ENCODE results near the gene KCNC1. TPM values are rescaled to one million over a fixed set of nuclear protein-coding genes. Genes with fewer than 3 reads are reported as not detected.

Gene KCNC1
- total and polyA plus RNA-seq, 2 of the 4 experiments (the other 2 are of a cell fraction) = 0.03 TPM; not detected in 1

- no peaks in the 10 kb centered on the region; the same call in 1 of the 2 replicates for H3K27me3 ChIP-seq (ENCODE audit: control insufficient read depth, insufficient read depth, low read length)
- in situ Hi-C loops (cut with MboI; ENCODE audit: low sequenced_read_pairs) (no loop called here), intact Hi-C loops (cut with micrococcal nuclease) (no loop called here), dilution Hi-C loops (cut with HindIII; ENCODE audit: low sequenced_read_pairs, unreplicated experiment) (no loop called here)
- no peaks in the 10 kb centered on the region for H3K79me1 ChIP-seq (ENCODE audit: low read depth in 1 of 2, low read length in 2 of 2)
- no peak overlapping the region for H3K9ac ChIP-seq (ENCODE audit: low read depth, low read length)
- H2AK9ac ChIP-seq (replicated peaks; ENCODE audit: low read depth, low read length, poor library complexity) = no peak overlapping the region
- no peak overlapping the region for H3K27ac ChIP-seq (ENCODE audit: insufficient read depth, low read length)
- 80% methylated on average over 8 of the region's 14 CpGs; no CpG with 5 or more reads in 1 of the 2 experiments for WGBS, 2 experiments (ENCODE audit: extremely low coverage in 2 of 2, insufficient read length in 1 of 2)
- H4K91ac ChIP-seq (ENCODE audit: insufficient read depth, low read depth, low read length) = no peak overlapping the region
- POLR2A ChIA-PET (ENCODE audit: unreplicated experiment) = no interaction called here
- no peak overlapping the region for H3K4me3 ChIP-seq (ENCODE audit: insufficient read depth, low read depth, low read length)
- DNase-seq (no peak), ATAC-seq (ENCODE audit: low read depth) (no peak)
- H3K9me1 ChIP-seq (ENCODE audit: insufficient read depth, low read length) = no peaks in the 10 kb centered on the region
- H3K23ac ChIP-seq (ENCODE audit: low read depth, low read length) = no peak overlapping the region
- no peak overlapping the region for H2AFZ ChIP-seq (replicated peaks; ENCODE audit: low read length, poor library complexity)
- H4K20me1 ChIP-seq (ENCODE audit: insufficient read depth, low read length) = no peaks in the 10 kb centered on the region
- no peaks in the 10 kb centered on the region for H3K4me1 ChIP-seq (ENCODE audit: control insufficient read depth, insufficient read depth, low read length)
- no peak overlapping the region for H4K5ac ChIP-seq (ENCODE audit: low read depth, low read length)
- no peak overlapping the region for H2BK5ac ChIP-seq (ENCODE audit: low read depth, low read length, poor library complexity, severe bottlenecking)
- no peaks in the 10 kb centered on the region for H3K36me3 ChIP-seq (ENCODE audit: control insufficient read depth, insufficient read depth, low read length)
- H2BK120ac ChIP-seq (ENCODE audit: low read depth, low read length) = no peak overlapping the region
- H2BK15ac ChIP-seq (ENCODE audit: low read depth, low read length) = no peak overlapping the region
- TF ChIP-seq RFX5 (IDR thresholded peaks at IDR 0.05; ENCODE audit: low read depth, low read length) (no peak), CTCF (conservative IDR thresholded peaks at IDR 0.05; ENCODE audit: low read depth, low read length) (no peak), USF2 (IDR thresholded peaks at IDR 0.05; ENCODE audit: low read depth, low read length) (no peak), FOS (IDR thresholded peaks at IDR 0.05; ENCODE audit: low read depth, low read length) (no peak), CHD1 (IDR thresholded peaks at IDR 0.05; ENCODE audit: low read depth, low read length) (no peak), SMC3 (IDR thresholded peaks at IDR 0.05; ENCODE audit: low read depth, low read length) (no peak), MAZ (IDR thresholded peaks at IDR 0.05; ENCODE audit: borderline replicate concordance, low read depth, low read length) (no peak), BHLHE40 (IDR thresholded peaks at IDR 0.05; ENCODE audit: low read depth, low read length) (no peak), MAFK (IDR thresholded peaks at IDR 0.05; ENCODE audit: low read depth, low read length) (no peak), NFE2L2 (IDR thresholded peaks at IDR 0.05; ENCODE audit: low read depth, low read length) (no peak), MXI1 (IDR thresholded peaks at IDR 0.05; ENCODE audit: borderline replicate concordance, low read depth, low read length) (no peak), RAD21 (IDR thresholded peaks at IDR 0.05; ENCODE audit: low read length) (no peak), RCOR1 (IDR thresholded peaks at IDR 0.05; ENCODE audit: insufficient replicate concordance, low read length) (no peak), POLR2A (IDR thresholded peaks at IDR 0.05; ENCODE audit: low read depth, low read length) (no peak), ELK1 (IDR thresholded peaks at IDR 0.05; ENCODE audit: borderline replicate concordance, low read depth, low read length) (no peak), CEBPB (IDR thresholded peaks at IDR 0.05; ENCODE audit: low read depth, low read length) (no peak)
- no peak overlapping the region for H3K4me2 ChIP-seq (ENCODE audit: low read depth, low read length)
- H3K18ac ChIP-seq (ENCODE audit: low read depth, low read length) = no peak overlapping the region
- no peak overlapping the region for H2BK20ac ChIP-seq (ENCODE audit: low read depth, low read length)
- H4K8ac ChIP-seq (ENCODE audit: low read depth in 2 of 2, low read length in 2 of 2) = no peak overlapping the region
- CTCF ChIA-PET = no interaction called here
- H3K14ac ChIP-seq (replicated peaks; ENCODE audit: low read depth, low read length) = no peak overlapping the region
- no TSS peak for BruUV-seq (replicated peaks)
- H2AK5ac ChIP-seq (ENCODE audit: low read depth, low read length) = no peak overlapping the region
- no peak overlapping the region for H3K56ac ChIP-seq (ENCODE audit: extremely low read depth, insufficient read depth, low read length)
- no peak overlapping the region for H3K4ac ChIP-seq (ENCODE audit: low read depth, low read length)
- H3K9me3 ChIP-seq (ENCODE audit: control insufficient read depth, insufficient read depth, low read length) = no peaks in the 10 kb centered on the region
Measured at GRCh38 chr11:17779861-17780594, 45.4 kb downstream of the KCNC1 start.
